ENCODE data around the gene CPE. TPM values are rescaled to one million over a fixed set of nuclear protein-coding genes. Genes with fewer than 3 reads are reported as not detected.

Gene CPE
- polyA plus RNA-seq, 1 of the 3 experiments (the other 2 are of a cell fraction) = 18.2 TPM

DNA sequence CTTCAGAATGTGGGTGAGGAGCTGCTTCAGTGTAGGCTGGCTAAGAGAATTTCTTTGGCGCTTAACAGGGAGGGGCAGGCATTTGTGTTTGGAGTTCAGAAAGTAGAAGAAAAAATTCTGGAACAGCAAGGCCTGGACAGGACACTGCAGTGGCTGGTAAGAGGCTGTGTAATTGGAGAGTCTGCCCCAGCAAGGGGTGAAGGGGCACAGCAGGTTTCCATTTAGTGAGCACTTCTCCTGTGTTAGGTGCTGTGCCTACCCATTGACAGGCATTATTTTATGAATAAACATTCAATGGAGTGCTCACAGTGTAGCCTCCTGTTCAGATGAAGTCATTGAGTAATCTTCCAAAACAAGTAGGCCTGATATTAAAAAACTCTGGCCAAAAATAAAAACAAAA is 10.7 kb upstream of the CPE start:
- Histone ChIP-seq H4K20me1 (ENCODE audit: insufficient read depth) (no peaks in the 10 kb centered on the region), H2AFZ (ENCODE audit: low read depth) (no peak overlapping the region), H3K9me3 (no peaks in the 10 kb centered on the region), H3K27ac (ENCODE audit: low read depth in 2 of 2, low read length in 1 of 2) (no peak overlapping the region), H3K4me1 (ENCODE audit: control insufficient read depth in 1 of 2, insufficient read depth in 2 of 2, low read depth in 1 of 2, low read length in 1 of 2) (no peaks in the 10 kb centered on the region), H3K4me3 (ENCODE audit: low read depth in 2 of 2, low read length in 1 of 2) (no peak overlapping the region), H3K4me2 (no peak overlapping the region), H3K36me3 (replicated peaks in 1 of 2; ENCODE audit: control insufficient read depth in 1 of 2, insufficient read depth in 2 of 2, low read length in 1 of 2) (no peaks in the 10 kb centered on the region), H3K9me2 (no peaks in the 10 kb centered on the region), H3K79me2 (ENCODE audit: insufficient read depth) (no peaks in the 10 kb centered on the region), H3F3A (replicated peaks; ENCODE audit: insufficient read depth) (no peaks in the 10 kb centered on the region), H3K27me3 (ENCODE audit: insufficient read depth) (no peaks in the 10 kb centered on the region), H3K9ac (no peak overlapping the region)
- POLR2A ChIA-PET = no interaction called here
- no peak for DNase-seq
- TF ChIP-seq FOXM1 (IDR thresholded peaks at IDR 0.05; ENCODE audit: low read depth) (no peak), RCOR1 (IDR thresholded peaks at IDR 0.05; ENCODE audit: low read length) (no peak), RAD21 (IDR thresholded peaks at IDR 0.05; ENCODE audit: low read length) (no peak), MEF2A (IDR thresholded peaks at IDR 0.05; ENCODE audit: borderline replicate concordance, low read depth) (no peak), EP300 (IDR thresholded peaks at IDR 0.05; ENCODE audit: borderline replicate concordance in 1 of 2, low read depth in 1 of 2, low read length in 1 of 2) (no peak), POLR2AphosphoS5 (IDR thresholded peaks at IDR 0.05; ENCODE audit: low read depth, low read length) (no peak), GABPA (IDR thresholded peaks at IDR 0.05; ENCODE audit: low read depth) (no peak), RFX5 (IDR thresholded peaks at IDR 0.05; ENCODE audit: low read length) (no peak), SMC3 (IDR thresholded peaks at IDR 0.05; ENCODE audit: low read depth, low read length) (no peak), YY1 (IDR thresholded peaks at IDR 0.05; ENCODE audit: low read depth) (no peak), TAF1 (IDR thresholded peaks at IDR 0.05; ENCODE audit: borderline replicate concordance, low read depth, low read length) (no peak), NRF1 (IDR thresholded peaks at IDR 0.05; ENCODE audit: low read depth, low read length) (no peak), FOXJ3 (CRISPR knock-in tag; IDR thresholded peaks at IDR 0.05) (no peak)
- TF ChIP-seq, protein P1, sequence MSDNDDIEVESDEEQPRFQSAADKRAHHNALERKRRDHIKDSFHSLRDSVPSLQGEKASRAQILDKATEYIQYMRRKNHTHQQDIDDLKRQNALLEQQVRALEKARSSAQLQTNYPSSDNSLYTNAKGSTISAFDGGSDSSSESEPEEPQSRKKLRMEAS (IDR thresholded peaks at IDR 0.05; ENCODE audit: low read depth) = no peak
- TF ChIP-seq, protein P2, sequence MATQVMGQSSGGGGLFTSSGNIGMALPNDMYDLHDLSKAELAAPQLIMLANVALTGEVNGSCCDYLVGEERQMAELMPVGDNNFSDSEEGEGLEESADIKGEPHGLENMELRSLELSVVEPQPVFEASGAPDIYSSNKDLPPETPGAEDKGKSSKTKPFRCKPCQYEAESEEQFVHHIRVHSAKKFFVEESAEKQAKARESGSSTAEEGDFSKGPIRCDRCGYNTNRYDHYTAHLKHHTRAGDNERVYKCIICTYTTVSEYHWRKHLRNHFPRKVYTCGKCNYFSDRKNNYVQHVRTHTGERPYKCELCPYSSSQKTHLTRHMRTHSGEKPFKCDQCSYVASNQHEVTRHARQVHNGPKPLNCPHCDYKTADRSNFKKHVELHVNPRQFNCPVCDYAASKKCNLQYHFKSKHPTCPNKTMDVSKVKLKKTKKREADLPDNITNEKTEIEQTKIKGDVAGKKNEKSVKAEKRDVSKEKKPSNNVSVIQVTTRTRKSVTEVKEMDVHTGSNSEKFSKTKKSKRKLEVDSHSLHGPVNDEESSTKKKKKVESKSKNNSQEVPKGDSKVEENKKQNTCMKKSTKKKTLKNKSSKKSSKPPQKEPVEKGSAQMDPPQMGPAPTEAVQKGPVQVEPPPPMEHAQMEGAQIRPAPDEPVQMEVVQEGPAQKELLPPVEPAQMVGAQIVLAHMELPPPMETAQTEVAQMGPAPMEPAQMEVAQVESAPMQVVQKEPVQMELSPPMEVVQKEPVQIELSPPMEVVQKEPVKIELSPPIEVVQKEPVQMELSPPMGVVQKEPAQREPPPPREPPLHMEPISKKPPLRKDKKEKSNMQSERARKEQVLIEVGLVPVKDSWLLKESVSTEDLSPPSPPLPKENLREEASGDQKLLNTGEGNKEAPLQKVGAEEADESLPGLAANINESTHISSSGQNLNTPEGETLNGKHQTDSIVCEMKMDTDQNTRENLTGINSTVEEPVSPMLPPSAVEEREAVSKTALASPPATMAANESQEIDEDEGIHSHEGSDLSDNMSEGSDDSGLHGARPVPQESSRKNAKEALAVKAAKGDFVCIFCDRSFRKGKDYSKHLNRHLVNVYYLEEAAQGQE (IDR thresholded peaks at IDR 0.05; ENCODE audit: low read depth, low read length) = no peak
- TF ChIP-seq, protein P3, sequence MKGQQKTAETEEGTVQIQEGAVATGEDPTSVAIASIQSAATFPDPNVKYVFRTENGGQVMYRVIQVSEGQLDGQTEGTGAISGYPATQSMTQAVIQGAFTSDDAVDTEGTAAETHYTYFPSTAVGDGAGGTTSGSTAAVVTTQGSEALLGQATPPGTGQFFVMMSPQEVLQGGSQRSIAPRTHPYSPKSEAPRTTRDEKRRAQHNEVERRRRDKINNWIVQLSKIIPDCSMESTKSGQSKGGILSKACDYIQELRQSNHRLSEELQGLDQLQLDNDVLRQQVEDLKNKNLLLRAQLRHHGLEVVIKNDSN (IDR thresholded peaks at IDR 0.05; ENCODE audit: borderline replicate concordance, low read depth) = no peak
- whole genome bisulfite sequencing (ENCODE audit: low lambda C conversion rate) = 100% methylated on average over 1 of the region's 1 CpG
- CTCF ChIA-PET = interaction anchor here (1.4 kb wide), 1 partner anchor 12 kb away, joined by 3 read pairs; no protein-coding TSS in a partner anchor
